Measurements from ENCODE around the gene RASGRF2.

The RASGRF2 gene

GRCh38 chr5:81181576-81182316, 221.6 kb downstream of the RASGRF2 start:
- peak in 1 of 2 experiments; percentile 44 for DNase-seq

GRCh38 chr5:81182396-81183390, 222.5 kb downstream of the RASGRF2 start:
- DNase-seq: no peak

- DNase-seq: no peak
Measured at GRCh38 chr5:81183811-81184748, 223.9 kb downstream of the RASGRF2 start.

- no peak for DNase-seq
Measured at GRCh38 chr5:81184749-81185110, 224.6 kb downstream of the RASGRF2 start.

- peak; percentile 60 to 72 for DNase-seq
Measured at GRCh38 chr5:81187885-81188284, 227.7 kb downstream of the RASGRF2 start.

GRCh38 chr5:81188962-81189361, 228.8 kb downstream of the RASGRF2 start:
- no peak for DNase-seq

GRCh38 chr5:81189875-81190498, 229.8 kb downstream of the RASGRF2 start:
- DNase-seq: no peak

- DNase-seq: no peak
Measured at GRCh38 chr5:81191726-81192372, 231.7 kb downstream of the RASGRF2 start.

GRCh38 chr5:81192373-81192750, 232.2 kb downstream of the RASGRF2 start:
- no peak for DNase-seq

GRCh38 chr5:81194633-81195334, 234.6 kb downstream of the RASGRF2 start:
- DNase-seq: peak; percentile 72 to 73

- no peak for DNase-seq
Measured at GRCh38 chr5:81195335-81195929, 235.3 kb downstream of the RASGRF2 start.

GRCh38 chr5:81202655-81203054, 242.5 kb downstream of the RASGRF2 start:
- DNase-seq: no peak

GRCh38 chr5:81203729-81204128, 243.6 kb downstream of the RASGRF2 start:
- no peak for DNase-seq

- no peak for DNase-seq
Measured at GRCh38 chr5:81204205-81204604, 244.0 kb downstream of the RASGRF2 start.

GRCh38 chr5:81205058-81205457, 244.9 kb downstream of the RASGRF2 start:
- no peak for DNase-seq

GRCh38 chr5:81207009-81207408, 246.8 kb downstream of the RASGRF2 start:
- DNase-seq: no peak

- DNase-seq: no peak
Measured at GRCh38 chr5:81208904-81209303, 248.7 kb downstream of the RASGRF2 start.

- DNase-seq: no peak
Measured at GRCh38 chr5:81209386-81209785, 249.2 kb downstream of the RASGRF2 start.

- no peak for DNase-seq
Measured at GRCh38 chr5:81209869-81210493, 249.8 kb downstream of the RASGRF2 start.

GRCh38 chr5:81212211-81212751, 252.1 kb downstream of the RASGRF2 start:
- DNase-seq: no peak

All from SHP77 (cell line).